NB4 (cell line): ENCODE data around the gene NUAK1.

Experiments used
- MYC ChIP-seq: IDR thresholded peaks from 2 replicates; pipeline ENCODE4 v1.6.1; 2011; ENCODE audit warnings: low read depth, low read length
- POLR2A ChIP-seq: IDR thresholded peaks from 2 replicates; pipeline ENCODE4 v1.6.1; 2011; ENCODE audit warnings: mild to moderate bottlenecking; ENCODE audit not compliant: insufficient read length; ENCODE audit errors: extremely low read depth
- TF ChIP-seq, protein P1 (sequence below): IDR thresholded peaks from one replicate; pipeline ENCODE4 v1.5.1; 2012; ENCODE audit warnings: low read depth, low read length

GRCh38 chr12:106088246-106088808 is 50.4 kb downstream of the NUAK1 start:
- TF ChIP-seq, protein P1, sequence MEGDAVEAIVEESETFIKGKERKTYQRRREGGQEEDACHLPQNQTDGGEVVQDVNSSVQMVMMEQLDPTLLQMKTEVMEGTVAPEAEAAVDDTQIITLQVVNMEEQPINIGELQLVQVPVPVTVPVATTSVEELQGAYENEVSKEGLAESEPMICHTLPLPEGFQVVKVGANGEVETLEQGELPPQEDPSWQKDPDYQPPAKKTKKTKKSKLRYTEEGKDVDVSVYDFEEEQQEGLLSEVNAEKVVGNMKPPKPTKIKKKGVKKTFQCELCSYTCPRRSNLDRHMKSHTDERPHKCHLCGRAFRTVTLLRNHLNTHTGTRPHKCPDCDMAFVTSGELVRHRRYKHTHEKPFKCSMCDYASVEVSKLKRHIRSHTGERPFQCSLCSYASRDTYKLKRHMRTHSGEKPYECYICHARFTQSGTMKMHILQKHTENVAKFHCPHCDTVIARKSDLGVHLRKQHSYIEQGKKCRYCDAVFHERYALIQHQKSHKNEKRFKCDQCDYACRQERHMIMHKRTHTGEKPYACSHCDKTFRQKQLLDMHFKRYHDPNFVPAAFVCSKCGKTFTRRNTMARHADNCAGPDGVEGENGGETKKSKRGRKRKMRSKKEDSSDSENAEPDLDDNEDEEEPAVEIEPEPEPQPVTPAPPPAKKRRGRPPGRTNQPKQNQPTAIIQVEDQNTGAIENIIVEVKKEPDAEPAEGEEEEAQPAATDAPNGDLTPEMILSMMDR: no peak
- TF ChIP-seq POLR2A: no peak
- no peak for TF ChIP-seq MYC
